Neural progenitor cell (in vitro differentiated cells): Measurements from ENCODE around the gene ANKFY1.

Source experiments
- CTCF ChIP-seq: fragments of 200-600 bp; sonication (generic); IDR thresholded peaks from 2 replicates; pipeline ENCODE4 v1.5.1; 2017; ENCODE audit warnings: antibody characterized with exemption, mild to moderate bottlenecking
- EZH2 ChIP-seq: fragments of 200-600 bp; sonication (generic); IDR thresholded peaks from 2 replicates; pipeline ENCODE4 v1.6.1; 2017; ENCODE audit warnings: antibody characterized with exemption, mild to moderate bottlenecking, moderate library complexity
- EZH2phosphoT487 ChIP-seq: fragments of 200-600 bp; sonication (generic); IDR thresholded peaks from 2 replicates; pipeline ENCODE4 v1.6.1; 2017; ENCODE audit warnings: antibody characterized with exemption

DNA sequence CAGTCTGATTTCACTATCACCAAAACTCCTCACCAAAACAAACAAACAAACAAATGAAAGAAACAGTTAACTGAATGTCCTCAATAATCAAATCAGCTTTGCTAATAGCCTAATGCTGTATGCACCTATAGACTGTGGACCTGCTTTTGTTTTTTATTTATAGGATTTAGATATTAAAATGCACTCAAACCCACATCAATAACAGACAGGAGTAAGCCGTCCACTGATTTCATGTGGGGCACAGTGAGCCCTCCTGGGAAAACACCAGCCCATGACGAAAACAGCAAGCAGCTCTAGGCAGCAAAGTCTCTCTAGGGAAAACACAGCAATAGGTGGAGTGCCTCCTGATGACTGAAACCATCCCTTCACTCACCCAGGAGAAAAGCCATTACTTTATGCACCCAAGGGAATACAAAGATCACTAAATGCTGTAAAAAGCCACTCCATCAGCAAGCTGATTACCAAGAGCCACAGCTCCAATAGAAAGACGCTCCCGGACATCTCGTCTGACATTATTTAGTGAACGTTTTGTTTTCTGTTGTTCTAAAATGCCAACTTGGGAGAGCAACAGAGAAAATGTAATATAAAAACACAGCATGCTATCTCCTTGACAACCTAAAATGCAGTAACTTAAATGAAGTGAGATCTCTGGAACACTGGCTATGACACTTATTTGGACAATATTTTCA, 47.8 kb downstream of the ANKFY1 start:
- no peak for TF ChIP-seq CTCF
- TF ChIP-seq EZH2, result no peak
- TF ChIP-seq EZH2phosphoT487, result no peak
